DMS 273 (cell line): ENCODE data around the gene BECN2.
"Not testable (repeated sequence)": the region's sequence is repeated elsewhere in the genome, so short reads cannot be mapped to it uniquely, and the experiment has no call there.

Source experiments
- DNase-seq: peaks from one replicate; lab custom pipeline; 2025; ENCODE audit not compliant: unreplicated experiment; lab: John Stamatoyannopoulos, UW

Gene BECN2

GRCh38 chr1:241976229-241976628 is 18.7 kb downstream of the BECN2 start:
- no peak for DNase-seq

- DNase-seq: no peak
Measured at GRCh38 chr1:241979071-241979470, 21.5 kb downstream of the BECN2 start.

- no peak for DNase-seq
Measured at GRCh38 chr1:241979926-241980325, 22.4 kb downstream of the BECN2 start.

- DNase-seq: peak; percentile 82
Measured at GRCh38 chr1:241985787-241986186, 28.2 kb downstream of the BECN2 start.

- not testable (repeated sequence) for DNase-seq
Measured at GRCh38 chr1:241988389-241988930, 30.9 kb downstream of the BECN2 start.

GRCh38 chr1:241990040-241990439 is 32.5 kb downstream of the BECN2 start:
- peak; percentile 89 for DNase-seq

GRCh38 chr1:241992734-241993133 is 35.2 kb downstream of the BECN2 start:
- no peak for DNase-seq

- DNase-seq: no peak
Measured at GRCh38 chr1:241994171-241994570, 36.6 kb downstream of the BECN2 start.

GRCh38 chr1:241997401-241997998 is 39.9 kb downstream of the BECN2 start:
- no peak for DNase-seq

GRCh38 chr1:241998412-241998921 is 40.9 kb downstream of the BECN2 start:
- peak; percentile 79 for DNase-seq

GRCh38 chr1:241999026-241999425 is 41.5 kb downstream of the BECN2 start, which contains the start of gene MAP1LC3C:
TSS of gene MAP1LC3C (minus strand) at chr1:241999098. CDS start at chr1:241999008, 90 bp downstream.
- DNase-seq: no peak

- no peak for DNase-seq
Measured at GRCh38 chr1:242000434-242000833, 42.9 kb downstream of the BECN2 start.

GRCh38 chr1:242002072-242002471 is 44.5 kb downstream of the BECN2 start:
- no peak for DNase-seq

- no peak for DNase-seq
Measured at GRCh38 chr1:242002510-242002909, 44.9 kb downstream of the BECN2 start.

- DNase-seq: no peak
Measured at GRCh38 chr1:242004751-242005495, 47.4 kb downstream of the BECN2 start.

- DNase-seq: no peak
Measured at GRCh38 chr1:242005866-242006535, 48.4 kb downstream of the BECN2 start.

GRCh38 chr1:242006976-242007375 is 49.4 kb downstream of the BECN2 start:
- DNase-seq: no peak
